Hematopoietic multipotent progenitor cell treated with erythropoietin and hydrocortisone succinate and interleukin-3 and kit ligand, for 4 days (in vitro differentiated cells): Measurements from ENCODE around the gene SLC41A3.
"Not testable (repeated sequence)": the region's sequence is repeated elsewhere in the genome, so short reads cannot be mapped to it uniquely, and the experiment has no call there.

ENCODE experiments used
- DNase-seq: peaks from one replicate; pipeline ENCODE4 v3.0.0-alpha.2; 2015

Gene SLC41A3

DNA sequence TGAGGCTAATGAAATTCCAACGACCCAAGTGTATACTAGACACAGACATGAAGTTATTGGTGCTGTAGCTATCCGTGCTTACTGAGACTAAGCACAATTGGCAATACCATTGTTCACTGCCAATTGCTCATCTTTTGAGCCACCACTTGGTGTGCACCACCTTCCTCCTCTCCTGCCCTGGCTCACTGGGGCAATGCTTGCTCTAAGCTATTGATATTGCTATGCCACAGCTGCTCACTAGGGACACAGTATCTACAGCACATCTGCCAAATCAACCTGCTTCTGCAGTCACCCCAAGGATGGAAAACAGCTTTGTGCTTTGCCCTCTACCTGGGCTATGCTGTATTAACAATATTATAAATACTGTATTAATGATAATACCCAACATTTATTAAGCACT is 99.0 kb downstream of the SLC41A3 start:
- not testable (repeated sequence) for DNase-seq

DNA sequence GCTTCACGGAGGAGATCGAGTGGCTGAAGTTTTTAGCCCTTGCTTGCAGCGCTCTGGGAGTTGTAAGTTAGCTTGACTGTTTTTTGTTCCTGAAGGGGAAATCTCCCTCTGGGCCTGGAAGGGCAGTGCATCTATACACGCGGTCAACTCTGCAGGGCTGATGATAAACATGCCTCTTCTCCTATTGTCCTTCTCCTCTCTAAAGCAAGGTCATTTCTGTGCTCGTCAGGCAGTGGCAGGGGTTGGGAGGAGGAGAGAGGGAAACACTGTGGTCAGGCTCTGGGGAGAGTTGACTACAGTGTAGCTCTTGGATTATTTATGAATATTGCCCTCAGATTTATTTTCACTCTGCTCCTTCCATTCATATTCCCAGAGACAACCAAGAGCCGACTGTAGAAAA is 106.8 kb downstream of the SLC41A3 start:
- not testable (repeated sequence) for DNase-seq

DNA sequence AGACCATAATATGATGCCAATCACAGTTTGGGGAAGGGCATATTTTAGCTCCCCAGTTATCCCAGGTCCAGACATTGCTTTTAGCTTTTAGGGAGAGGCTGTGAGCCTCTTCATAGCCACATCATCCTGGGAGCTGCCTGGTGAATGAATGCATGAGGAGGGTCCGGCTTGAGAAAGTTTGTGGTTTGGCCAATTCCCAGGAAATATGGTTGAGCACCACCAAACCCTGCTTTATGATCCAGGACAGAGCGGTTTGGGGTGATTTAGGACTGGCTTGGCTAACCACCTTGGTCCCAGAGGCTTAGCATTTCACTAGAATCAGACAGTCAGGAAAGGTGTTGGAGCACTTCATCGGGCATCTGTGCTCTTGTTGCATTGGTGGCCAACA is 107.9 kb downstream of the SLC41A3 start:
- DNase-seq: not testable (repeated sequence)

DNA sequence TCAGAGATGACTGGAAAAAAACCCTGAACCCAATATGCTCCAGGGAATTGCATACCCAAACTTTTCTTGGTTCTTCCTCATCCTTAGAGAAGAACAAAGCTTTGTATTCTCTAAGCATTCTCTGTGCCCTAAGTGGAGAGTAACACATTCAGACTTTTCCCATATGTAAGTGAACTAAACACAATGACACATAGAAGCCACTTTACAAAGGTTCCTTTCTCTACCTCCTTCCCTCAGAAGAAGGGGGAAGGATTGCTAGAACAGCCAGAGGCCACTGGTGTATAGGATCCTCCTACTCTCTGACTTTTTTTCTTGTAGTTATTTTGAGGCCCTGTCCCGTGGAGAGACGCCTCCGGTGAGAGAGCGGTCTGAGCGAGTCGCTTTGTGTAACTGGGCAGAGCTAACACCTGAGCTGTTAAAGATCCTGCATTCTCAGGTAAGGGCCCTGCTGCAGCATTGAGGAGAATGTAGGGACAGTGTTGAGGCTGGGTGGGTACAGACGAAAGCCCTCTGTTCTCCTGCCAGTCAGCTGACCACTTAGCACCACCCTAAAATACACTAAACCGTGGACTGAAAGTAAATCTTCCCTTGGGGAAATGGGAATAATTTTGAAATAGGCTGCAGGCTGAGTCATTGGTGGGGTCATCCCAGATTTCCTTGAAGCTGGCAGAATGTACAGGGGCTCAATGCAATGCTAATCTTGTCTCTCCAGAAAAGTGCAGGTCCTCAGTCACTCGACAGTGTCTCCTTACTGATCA is 108.5 kb downstream of the SLC41A3 start:
- DNase-seq: not testable (repeated sequence)

DNA sequence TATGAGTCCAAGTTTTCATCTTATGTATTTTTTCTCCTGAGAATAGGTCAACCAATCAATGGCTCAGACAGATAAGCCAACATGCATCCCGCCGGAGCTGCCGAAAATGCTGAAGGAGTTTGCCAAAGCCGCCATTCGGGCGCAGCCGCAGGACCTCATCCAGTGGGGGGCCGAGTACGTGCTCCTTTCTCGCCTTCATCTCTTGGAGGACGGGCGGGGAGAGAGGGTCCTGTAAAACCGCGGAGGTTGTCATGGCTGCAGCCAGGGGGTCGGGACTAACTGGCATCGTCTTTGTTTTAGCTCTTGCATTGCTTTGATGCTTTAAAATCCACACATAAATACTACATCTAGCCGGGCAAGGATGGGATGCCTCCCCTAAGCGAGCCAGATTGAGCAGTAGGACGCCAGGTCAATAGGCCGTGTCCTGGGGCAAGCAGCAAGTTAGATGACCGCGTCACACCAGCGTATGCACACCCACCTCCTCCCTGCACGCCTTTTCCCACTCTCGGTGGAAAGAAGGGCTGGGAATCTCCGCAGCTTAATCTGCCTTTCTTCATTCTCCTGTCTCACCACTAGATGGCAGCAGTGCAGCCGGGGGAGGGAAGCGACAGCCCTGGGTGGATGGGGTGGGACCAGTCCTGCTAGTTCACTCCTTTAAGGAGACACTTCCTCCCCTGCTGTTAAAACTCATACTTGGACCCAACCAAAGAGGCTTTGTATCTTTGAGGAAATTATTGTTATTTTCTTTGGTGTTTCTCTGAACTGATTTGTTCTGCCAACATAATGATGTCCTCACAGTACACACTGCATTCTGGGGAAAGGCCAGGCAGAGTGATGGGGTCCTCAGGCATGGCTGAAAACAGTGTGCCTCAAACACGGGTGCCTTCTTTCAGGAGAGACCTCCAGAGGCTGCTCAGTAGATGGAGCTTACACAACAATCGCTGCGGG is 111.7 kb downstream of the SLC41A3 start:
- DNase-seq: peak; percentile 24

DNA sequence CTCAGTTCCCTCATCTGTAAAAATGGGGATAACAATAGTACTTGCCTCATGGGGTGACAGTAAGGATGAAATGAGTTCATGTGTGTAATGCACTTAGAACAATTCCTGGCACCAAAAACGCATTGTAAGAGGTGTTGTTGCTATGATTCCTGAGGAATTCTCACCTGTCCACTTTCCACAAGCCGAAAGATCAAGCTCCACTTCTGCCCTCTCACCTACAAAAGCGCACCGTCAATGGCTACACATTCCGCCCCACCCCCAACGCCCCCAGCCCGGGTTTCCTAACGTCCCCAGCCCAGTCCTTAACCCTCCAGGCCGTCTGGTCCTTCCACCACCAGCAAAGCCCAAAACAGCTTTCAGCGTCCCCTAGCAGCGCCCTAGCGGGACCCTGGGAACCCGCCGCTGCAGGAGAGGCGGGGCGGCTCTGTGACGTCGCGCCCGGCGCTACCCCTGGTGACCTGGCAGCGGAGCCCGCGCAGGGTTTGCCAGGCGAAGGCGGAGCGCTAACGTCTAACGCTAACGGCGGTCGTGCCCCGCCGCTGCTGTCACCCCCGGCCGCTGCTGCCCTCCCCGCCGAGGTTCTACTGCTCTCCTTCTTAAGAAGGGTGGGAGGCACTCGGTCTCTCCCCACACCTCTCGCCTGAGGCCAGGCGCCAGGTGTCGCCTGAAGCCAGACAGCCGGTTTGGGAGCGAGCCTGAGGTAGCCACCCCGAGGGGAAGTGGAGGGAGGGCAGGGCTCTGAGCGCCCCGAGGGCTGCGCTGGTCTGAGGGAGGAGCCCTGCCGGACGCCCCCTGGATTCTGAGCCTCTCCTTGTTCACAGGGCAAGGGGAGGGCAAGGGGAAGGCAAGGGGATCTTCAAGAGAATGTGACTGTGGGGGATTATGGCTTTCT is 115.0 kb downstream of the SLC41A3 start, which contains the start of gene ROPN1B:
TSS of gene ROPN1B (plus strand) at position 478 of the 892 bp plus-strand sequence. CDS start 2,877 bp downstream, outside the sequence.
- DNase-seq: not testable (repeated sequence)

DNA sequence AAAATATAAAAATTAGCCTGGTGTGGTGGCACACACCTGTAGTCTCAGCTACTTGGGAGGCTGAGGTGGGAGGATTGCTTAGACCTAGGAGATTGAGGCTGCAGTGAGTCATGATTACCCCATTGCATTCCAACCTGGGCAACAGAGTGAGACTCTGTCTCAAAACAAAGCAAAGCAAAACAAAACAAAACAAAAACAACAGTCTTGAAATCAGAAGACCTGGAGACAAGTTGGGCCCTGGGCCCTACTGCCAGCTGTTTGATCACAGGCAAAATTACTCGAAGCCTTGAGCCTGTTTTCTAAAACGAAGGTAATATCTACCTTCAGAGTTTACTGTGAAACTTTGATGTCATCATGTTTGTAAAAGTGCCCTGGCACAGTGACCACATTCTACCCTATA is 115.8 kb downstream of the SLC41A3 start:
- not testable (repeated sequence) for DNase-seq

DNA sequence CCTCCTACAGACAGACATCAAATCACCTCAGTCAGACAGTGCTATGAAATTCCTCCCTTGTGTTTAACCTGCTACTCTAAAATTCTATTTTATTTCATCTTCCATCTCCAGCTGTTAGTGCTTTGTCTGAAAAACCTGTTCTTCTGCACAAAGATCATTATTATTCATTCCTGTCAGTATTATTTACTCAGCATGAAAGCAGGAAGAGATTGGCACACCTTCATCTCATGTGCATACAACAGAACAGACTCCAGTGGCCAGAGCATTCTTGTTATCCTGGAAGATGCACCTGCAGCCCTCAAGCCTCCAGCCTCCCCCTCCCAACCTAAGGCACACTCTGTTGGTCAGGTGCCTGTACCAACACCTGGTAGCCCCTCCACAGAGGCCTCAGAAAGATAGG is 116.8 kb downstream of the SLC41A3 start:
- no peak for DNase-seq

DNA sequence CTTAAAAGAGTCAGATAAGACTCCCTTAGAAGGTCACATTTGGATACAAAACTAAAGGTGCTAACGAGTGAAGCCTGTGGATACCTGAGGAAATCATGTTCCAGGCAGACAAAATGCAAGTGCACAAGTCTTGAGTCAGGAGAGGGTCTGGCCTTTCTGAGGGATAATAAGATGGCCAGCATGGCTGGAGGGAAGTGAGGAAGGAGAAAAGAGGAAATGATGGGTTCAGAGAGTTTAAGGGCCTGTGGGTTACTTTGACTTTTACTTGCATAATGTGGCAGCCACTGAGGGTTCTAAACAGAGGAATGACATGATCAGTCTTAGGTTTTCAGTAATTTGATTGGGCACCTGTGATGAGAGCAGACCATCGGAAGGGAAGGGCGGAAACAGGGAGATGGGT is 118.4 kb downstream of the SLC41A3 start:
- peak; percentile 4 for DNase-seq

DNA sequence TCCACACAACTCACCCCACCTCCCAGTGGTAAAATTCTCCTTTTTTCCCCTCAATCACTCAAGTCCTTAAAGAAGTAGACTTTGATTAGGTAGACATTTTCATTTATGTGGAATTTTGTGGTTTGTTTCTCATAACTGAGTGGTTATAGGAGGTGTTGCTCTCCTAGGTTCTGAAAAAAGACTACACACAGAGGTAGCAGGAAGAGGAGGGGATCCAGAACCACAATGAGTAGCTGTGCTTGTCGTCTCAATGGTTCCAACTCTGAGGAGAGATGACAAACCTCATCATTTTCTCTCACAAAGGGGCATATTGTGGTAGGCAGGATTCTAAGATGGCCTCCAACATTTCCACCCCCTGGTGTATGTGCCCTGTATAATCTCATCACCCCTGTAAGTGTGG is 120.1 kb downstream of the SLC41A3 start:
- not testable (repeated sequence) for DNase-seq

DNA sequence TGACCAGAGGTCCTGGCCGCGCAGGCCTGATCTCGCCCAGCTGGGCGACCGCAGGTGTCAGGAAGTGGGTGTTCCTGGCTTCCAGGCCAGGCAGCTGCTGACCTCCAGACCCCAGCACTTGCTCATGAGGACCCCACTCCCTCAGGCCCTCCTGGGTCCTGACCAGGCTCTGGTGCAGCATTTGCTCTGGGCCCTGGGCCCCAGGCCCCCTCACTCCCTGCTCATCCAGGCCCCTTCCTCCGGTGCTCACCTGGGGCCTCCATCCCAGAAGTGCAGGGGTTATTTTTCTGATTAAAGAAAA is 122.7 kb downstream of the SLC41A3 start:
- DNase-seq: no peak

DNA sequence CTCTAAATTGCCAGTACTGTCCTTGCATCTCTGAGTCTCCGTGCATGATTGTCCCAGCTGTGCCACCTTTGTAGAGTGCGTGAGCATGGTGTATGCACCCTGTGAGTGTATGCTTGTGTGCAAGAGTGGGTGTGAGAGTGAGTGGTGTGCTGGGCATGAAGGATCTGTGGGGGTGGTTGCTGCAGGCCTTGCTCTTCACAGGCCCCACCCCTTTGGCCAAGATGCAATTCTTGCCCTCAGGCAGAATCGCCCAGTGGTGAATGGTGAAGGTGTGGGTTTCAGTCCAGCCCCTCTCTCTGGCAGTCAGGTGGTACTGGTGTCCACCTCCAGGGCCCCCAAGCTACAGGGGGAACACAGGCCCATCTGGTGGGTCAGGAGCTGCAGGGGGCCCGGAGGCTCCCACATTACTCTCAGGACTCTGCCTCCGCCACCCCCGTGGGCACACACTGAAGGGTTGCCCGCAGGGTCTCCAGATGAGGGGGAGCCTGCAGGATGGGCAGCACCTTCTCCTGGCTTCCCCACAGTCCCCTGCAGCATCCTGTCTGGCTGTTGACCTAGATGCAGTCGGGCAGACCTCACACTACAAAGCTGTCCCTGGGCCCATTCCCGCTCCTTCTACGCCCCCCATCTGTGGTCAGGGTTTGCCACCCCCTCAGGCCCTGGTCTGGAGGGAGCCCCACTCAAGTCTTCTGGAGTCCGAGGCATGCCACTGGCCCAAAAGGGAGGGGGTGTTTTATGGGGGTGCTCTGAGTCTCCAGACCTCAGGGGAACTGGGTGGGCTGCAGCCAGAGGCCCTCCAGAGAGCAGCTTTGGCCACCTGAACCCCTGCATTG is 123.3 kb downstream of the SLC41A3 start:
- no peak for DNase-seq

DNA sequence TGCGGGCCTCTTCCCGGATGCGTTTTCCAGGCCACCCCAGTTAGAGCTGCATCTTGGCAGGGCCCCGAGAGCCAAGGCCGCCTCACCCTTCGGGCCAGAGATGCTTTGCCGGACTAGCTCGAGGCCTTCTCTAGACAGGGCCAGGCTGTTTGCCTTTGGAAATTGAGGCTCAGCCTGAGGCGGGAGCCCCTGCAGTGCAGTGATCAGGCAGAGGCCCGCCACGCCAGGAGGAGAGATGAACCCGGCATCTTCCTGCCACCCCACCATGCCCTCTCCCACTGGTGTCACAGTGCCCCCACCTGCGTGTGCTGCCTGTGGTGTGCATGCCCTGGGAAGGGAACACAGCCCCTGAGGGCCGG is 123.9 kb downstream of the SLC41A3 start:
- no peak for DNase-seq

DNA sequence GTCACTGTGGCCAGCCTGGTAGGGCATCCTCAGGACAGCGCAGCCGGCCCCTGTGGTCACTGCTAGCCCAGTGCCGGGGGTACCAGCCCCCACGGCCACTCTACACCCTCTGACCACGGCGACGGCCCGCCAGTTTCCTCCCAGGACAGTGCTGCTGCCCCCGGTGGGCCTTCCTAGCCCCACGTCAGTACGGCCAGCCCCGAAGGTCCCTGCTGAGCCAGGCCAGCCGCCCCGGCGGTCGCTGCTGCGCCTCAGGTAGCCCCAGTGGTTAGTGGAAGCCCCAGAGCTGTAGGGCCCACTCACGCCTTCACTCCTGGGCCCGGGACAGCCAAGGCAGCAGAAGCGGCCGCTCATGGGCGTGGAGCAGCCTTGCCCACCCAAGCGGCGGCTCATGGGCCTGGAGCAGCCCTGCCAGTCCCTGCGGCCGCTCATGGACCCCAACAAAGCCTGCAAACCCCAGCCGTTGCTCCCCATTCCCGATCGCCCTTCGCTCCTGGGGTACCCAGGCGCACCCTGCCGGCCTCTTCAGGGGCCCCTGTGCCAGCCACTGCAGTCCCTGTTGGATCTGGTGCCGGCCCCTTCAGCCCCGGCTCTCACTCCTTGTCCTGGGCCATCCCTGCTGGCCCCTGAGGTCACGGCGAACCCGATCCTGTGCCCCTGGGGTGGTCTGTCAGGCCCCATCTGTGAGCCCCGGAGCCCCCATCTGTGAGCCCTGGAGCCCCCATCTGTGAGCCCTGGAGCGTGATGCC is 124.4 kb downstream of the SLC41A3 start:
- no peak for DNase-seq

DNA sequence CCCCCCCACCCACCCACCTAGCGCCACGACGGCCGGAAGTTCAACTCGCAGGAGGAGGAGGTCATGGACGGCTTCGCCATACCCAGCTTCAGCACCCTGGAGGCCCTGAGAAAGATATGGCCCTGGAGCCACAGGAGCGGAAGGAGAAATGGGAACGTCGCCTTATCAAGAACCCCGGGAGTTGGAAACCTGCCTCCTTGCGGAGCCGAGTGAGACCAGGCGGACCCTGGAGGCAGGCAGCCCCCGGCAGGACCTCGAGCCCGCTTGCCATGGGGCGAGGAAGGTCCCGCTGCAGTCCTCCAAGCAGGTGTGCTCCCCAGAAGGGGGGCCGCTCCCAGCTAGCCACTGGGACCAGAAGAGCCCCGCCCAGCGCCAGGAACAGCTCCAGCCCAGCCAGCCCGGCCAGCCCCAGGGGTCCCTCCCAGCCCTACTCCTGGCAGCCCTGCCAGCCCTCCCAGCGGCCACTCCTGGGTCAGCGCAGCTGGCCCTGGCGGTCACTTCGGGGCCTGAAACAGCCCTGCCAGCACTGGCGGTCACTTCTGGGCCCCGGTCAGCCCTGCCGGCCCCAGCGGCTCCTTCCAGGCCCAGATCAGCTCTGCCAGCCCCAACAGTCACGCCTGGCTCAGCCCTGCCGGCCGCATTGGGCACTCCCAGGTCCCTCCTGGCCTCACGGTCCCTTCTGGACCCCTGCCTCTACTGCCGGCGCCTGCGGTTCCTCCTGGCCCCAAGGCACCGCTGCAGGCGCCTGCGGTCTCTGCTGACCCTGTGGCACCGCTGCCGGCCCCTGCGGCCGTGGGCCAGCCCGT is 125.2 kb downstream of the SLC41A3 start:
- no peak for DNase-seq

DNA sequence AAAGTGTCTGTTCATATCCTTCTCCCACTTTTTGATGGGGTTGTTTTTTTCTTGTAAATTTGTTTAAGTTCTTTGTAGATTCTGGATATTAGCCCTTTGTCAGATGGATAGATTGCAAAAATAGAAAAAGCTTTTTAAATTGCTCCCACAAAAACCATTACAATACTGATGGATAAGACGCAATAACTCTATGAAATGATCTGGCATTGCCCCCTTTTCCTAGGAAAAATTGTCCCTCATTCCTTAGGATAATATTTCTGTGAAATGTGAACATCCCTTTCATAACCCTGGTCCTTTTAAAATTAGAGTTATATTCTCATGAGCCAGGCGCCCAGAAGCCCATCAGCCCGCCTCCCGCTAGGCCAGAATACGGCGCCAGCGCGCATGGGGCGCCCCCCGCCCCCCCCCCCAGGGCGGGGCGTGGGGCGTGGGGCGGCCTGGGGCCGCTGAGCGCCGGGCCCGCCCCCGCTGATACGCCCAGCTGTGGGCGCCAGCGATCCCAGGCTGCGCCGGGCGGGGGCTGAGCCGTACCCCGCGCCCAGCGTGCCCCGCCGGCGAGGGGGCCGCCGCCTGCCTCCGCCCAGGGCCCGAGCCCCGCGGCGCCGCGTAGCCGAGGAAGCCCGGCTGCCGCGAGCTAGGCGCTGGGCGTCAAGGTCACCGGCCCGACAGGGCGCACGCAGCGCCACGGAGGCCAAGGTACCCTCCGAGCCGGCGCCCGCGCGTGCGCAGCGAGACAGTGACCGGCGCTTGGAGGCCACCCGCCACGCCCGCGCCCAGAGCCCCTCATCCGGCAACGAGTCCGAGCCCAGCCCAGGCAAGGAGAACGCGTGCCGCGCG is 126.0 kb downstream of the SLC41A3 start:
- peak; percentile 29 for DNase-seq

DNA sequence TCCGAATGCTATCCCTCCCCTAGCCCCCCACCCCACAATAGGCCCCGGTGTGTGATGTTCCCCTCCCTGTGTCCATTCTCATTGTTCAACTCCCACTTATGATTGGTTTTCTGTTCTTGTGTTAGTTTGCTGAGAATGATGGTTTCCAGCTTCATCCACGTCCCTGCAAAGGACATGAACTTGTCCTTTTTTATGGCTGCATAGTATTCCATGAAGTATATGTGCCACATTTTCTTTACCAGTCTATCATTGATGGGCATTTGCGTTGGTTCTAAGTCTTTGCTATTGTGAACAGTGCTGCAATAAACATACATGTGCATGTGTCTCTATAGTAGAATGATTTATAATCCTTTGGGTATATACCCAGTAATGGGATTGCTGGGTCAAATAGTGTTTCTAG is 126.9 kb downstream of the SLC41A3 start:
- not testable (repeated sequence) for DNase-seq
